Caco-2 (cell line): Measurements from ENCODE around the gene SLC5A5. TPM values are rescaled to one million over a fixed set of nuclear protein-coding genes. Genes with fewer than 3 reads are reported as not detected.

ENCODE experiments used
- BruUV-seq: library from RNA; stranded (reverse); fragments of 400-500 nt; replicated peaks from 2 replicates; lab custom pipeline; 2021; lab: Mats Ljungman, UMichigan
- CTCF ChIA-PET: fragments of 300-600 bp; sonication (Branson Sonifier 250); formaldehyde crosslinking; loops from one replicate; lab custom pipeline; 2022; ENCODE audit warnings: antibody characterized with exemption; lab: Charles Lee
- POLR2A ChIA-PET: fragments of 300-600 bp; sonication (Branson Sonifier 250); formaldehyde crosslinking; loops from one replicate; lab custom pipeline; 2022; ENCODE audit warnings: antibody characterized with exemption; lab: Charles Lee
- DNase-seq, 2 experiments: peaks; one replicate each; pipeline versions ENCODE4 v3.0.0 to v3.0.0-alpha.2; 2020 to 2022
- H3K27me3 ChIP-seq: replicated peaks from 2 replicates; pipeline ENCODE4 v1.6.0; 2011; ENCODE audit warnings: low read length; ENCODE audit not compliant: control insufficient read depth, insufficient read depth
- H3K36me3 ChIP-seq: 2 replicates; pipeline ENCODE4 v1.5.1; 2011; ENCODE audit warnings: low read length; ENCODE audit not compliant: control insufficient read depth, insufficient read depth
- H3K4me1 ChIP-seq: fragments of 250-450 bp; sonication (Bioruptor Pico); 2 replicates; pipeline ENCODE4 v1.5.1; 2020; ENCODE audit warnings: mild to moderate bottlenecking
- H3K4me3 ChIP-seq: 2 replicates; pipeline ENCODE4 v1.5.1; 2011; ENCODE audit warnings: low read depth, mild to moderate bottlenecking, control low read depth, low read length
- H3K9me3 ChIP-seq: fragments of 250-450 bp; sonication (Bioruptor Pico); 2 replicates; pipeline ENCODE4 v1.5.1; 2020; ENCODE audit warnings: mild to moderate bottlenecking, moderate library complexity
- H3K27ac Mint-ChIP-seq: one replicate; pipeline ENCODE4 v1.8.0; 2022; ENCODE audit warnings: mixed read lengths; ENCODE audit not compliant: unreplicated experiment
- H3K27me3 Mint-ChIP-seq: one replicate; pipeline ENCODE4 v1.8.0; 2022; ENCODE audit warnings: mixed read lengths; ENCODE audit not compliant: insufficient read depth, unreplicated experiment
- H3K36me3 Mint-ChIP-seq: one replicate; pipeline ENCODE4 v1.8.0; 2022; ENCODE audit warnings: mild to moderate bottlenecking, mixed read lengths; ENCODE audit not compliant: insufficient read depth, unreplicated experiment
- H3K4me1 Mint-ChIP-seq: one replicate; pipeline ENCODE4 v1.8.0; 2022; ENCODE audit warnings: low read depth, mixed read lengths; ENCODE audit not compliant: unreplicated experiment
- H3K4me3 Mint-ChIP-seq: one replicate; pipeline ENCODE4 v1.8.0; 2022; ENCODE audit warnings: mild to moderate bottlenecking, moderate library complexity, mixed read lengths; ENCODE audit not compliant: unreplicated experiment
- H3K9me3 Mint-ChIP-seq: one replicate; pipeline ENCODE4 v1.8.0; 2022; ENCODE audit warnings: mixed read lengths; ENCODE audit not compliant: unreplicated experiment
- intact Hi-C: fragments of 100-400 bp; cut with micrococcal nuclease; formaldehyde crosslinking; loops from one replicate; pipeline ENCODE4 v1.10.0; 2022; ENCODE audit not compliant: unreplicated experiment
- total RNA-seq: library from RNA; stranded (reverse); gene quantifications from 2 replicates; pipeline ENCODE4 v1.2.3, GENCODE V29; 2022
- TF ChIP-seq, protein P1 (sequence below), 2 experiments: fragments of 200-600 bp in 1 of 2; IDR thresholded peaks; 1 replicate in 1 of 2; 2 replicates in 1 of 2; pipeline versions ENCODE4 v1.5.1 to v1.8.0; 2011 to 2022; ENCODE audit warnings: antibody characterized with exemption in 1 of 2, control low read depth in 1 of 2, inconsistent platforms in 1 of 2, low read depth in 1 of 2, low read length in 1 of 2, mild to moderate bottlenecking in 1 of 2, moderate library complexity in 1 of 2; ENCODE audit not compliant: insufficient read depth in 1 of 2, severe bottlenecking in 1 of 2, unreplicated experiment in 1 of 2

The SLC5A5 gene
- total RNA-seq, 1 experiment from 2014 or later, result 0.43 TPM

- BruUV-seq, result no TSS peak
- H3K4me3 Mint-ChIP-seq, result no peak overlapping the region
- H3K27ac Mint-ChIP-seq, result no peak overlapping the region
Measured at GRCh38 chr19:17829855-17830566, 41.7 kb upstream of the SLC5A5 start.

GRCh38 chr19:17830567-17831418, 41.0 kb upstream of the SLC5A5 start:
- Mint-ChIP-seq H3K4me3 (no peak overlapping the region), H3K27me3 (peaks cover 7% of the 10 kb centered on the region), H3K4me1 (peaks cover 6% of the 10 kb centered on the region), H3K36me3 (no peaks in the 10 kb centered on the region), H3K27ac (no peak overlapping the region), H3K9me3 (no peaks in the 10 kb centered on the region)
- no peaks in the 10 kb centered on the region for H3K36me3 ChIP-seq
- POLR2A ChIA-PET, result no interaction called here
- no peaks in the 10 kb centered on the region for H3K9me3 ChIP-seq
- no peaks in the 10 kb centered on the region for H3K4me1 ChIP-seq
- TF ChIP-seq, protein P1, sequence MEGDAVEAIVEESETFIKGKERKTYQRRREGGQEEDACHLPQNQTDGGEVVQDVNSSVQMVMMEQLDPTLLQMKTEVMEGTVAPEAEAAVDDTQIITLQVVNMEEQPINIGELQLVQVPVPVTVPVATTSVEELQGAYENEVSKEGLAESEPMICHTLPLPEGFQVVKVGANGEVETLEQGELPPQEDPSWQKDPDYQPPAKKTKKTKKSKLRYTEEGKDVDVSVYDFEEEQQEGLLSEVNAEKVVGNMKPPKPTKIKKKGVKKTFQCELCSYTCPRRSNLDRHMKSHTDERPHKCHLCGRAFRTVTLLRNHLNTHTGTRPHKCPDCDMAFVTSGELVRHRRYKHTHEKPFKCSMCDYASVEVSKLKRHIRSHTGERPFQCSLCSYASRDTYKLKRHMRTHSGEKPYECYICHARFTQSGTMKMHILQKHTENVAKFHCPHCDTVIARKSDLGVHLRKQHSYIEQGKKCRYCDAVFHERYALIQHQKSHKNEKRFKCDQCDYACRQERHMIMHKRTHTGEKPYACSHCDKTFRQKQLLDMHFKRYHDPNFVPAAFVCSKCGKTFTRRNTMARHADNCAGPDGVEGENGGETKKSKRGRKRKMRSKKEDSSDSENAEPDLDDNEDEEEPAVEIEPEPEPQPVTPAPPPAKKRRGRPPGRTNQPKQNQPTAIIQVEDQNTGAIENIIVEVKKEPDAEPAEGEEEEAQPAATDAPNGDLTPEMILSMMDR (IDR thresholded peaks at IDR 0.05; ENCODE audit: insufficient read depth in 1 of 2, low read depth in 1 of 2, low read length in 1 of 2, severe bottlenecking in 1 of 2, unreplicated experiment in 1 of 2), result no peak
- H3K4me3 ChIP-seq, result no peak overlapping the region
- CTCF ChIA-PET, result no interaction called here
- BruUV-seq, result no TSS peak
- intact Hi-C loops, result no loop called here
- H3K27me3 ChIP-seq, result no peaks in the 10 kb centered on the region; the same call in 1 of the 2 replicates
- peak; percentile 17 to 47 for DNase-seq

More at GRCh38 chr19:17829855-17830566, 41.7 kb upstream of the SLC5A5 start:
- no peaks in the 10 kb centered on the region for H3K9me3 Mint-ChIP-seq
- DNase-seq, result no peak
- no peaks in the 10 kb centered on the region for H3K36me3 Mint-ChIP-seq
- Histone ChIP-seq H3K27me3 (no peaks in the 10 kb centered on the region; the same call in none of the 2 replicates), H3K9me3 (no peaks in the 10 kb centered on the region), H3K36me3 (no peaks in the 10 kb centered on the region), H3K4me1 (no peaks in the 10 kb centered on the region), H3K4me3 (no peak overlapping the region)
- peaks cover 6% of the 10 kb centered on the region for H3K4me1 Mint-ChIP-seq
- CTCF ChIA-PET, result interaction anchor here (0.6 kb wide), 1 partner anchor 29 kb away, joined by 5 read pairs; no protein-coding TSS in a partner anchor
- POLR2A ChIA-PET, result no interaction called here
- intact Hi-C loops, result no loop called here
- TF ChIP-seq, protein P1 (IDR thresholded peaks at IDR 0.05; ENCODE audit: insufficient read depth in 1 of 2, low read depth in 1 of 2, low read length in 1 of 2, severe bottlenecking in 1 of 2, unreplicated experiment in 1 of 2), result no peak
- peaks cover 4% of the 10 kb centered on the region for H3K27me3 Mint-ChIP-seq

DNA sequence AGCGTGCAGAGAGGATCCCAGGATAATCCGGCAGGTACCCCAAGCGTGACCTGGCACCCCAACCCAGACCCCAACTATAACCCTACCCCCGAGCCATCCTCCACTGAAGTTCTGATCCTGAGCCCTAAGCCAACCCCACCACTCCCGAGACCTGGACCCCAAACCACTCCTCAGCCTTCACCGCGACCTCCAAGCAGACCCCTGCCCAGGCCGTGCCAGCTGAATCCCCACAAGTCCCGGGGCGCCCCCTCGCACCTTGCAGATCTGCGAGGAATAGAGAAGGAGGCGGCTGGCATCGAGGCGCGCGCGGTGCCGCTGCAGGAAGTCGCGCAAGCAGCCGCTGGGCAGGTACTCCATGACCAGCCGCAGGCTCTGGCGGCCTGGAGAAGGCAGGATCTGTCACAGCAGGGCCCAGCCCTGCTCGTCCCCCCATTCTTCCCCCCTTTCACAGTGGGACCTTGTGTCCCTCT, 40.3 kb upstream of the SLC5A5 start:
- Histone ChIP-seq H3K27me3 (no peaks in the 10 kb centered on the region; the same call in 1 of the 2 replicates), H3K36me3 (no peaks in the 10 kb centered on the region), H3K4me1 (no peaks in the 10 kb centered on the region), H3K4me3 (no peak overlapping the region), H3K9me3 (no peaks in the 10 kb centered on the region)
- no peak for DNase-seq
- Mint-ChIP-seq H3K9me3 (no peaks in the 10 kb centered on the region), H3K27ac (no peak overlapping the region), H3K27me3 (peaks cover 7% of the 10 kb centered on the region), H3K4me1 (peaks cover 6% of the 10 kb centered on the region), H3K4me3 (no peak overlapping the region), H3K36me3 (no peaks in the 10 kb centered on the region)
- intact Hi-C loops, result no loop called here
- POLR2A ChIA-PET, result no interaction called here
- TF ChIP-seq, protein P1 (IDR thresholded peaks at IDR 0.05; ENCODE audit: insufficient read depth in 1 of 2, low read depth in 1 of 2, low read length in 1 of 2, severe bottlenecking in 1 of 2, unreplicated experiment in 1 of 2), result no peak
- CTCF ChIA-PET, result no interaction called here
- no TSS peak for BruUV-seq
